ENCODE data around the gene CNGA3. TPM values are rescaled to one million over a fixed set of nuclear protein-coding genes. Genes with fewer than 3 reads are reported as not detected.

Gene CNGA3
- total and polyA plus RNA-seq, 2 of the 8 experiments (the other 6 are each of a cell fraction or from before 2014, with no cell fraction given), result 0.02 TPM; not detected in 1

- Histone ChIP-seq H4K5ac (ENCODE audit: insufficient read length, low read depth, low read length) (no peak overlapping the region), H3K9ac (replicated peaks in 1 of 4; ENCODE audit: extremely low read depth in 1 of 4, low read depth in 3 of 4, low read length in 3 of 4) (no peak overlapping the region), H4K8ac (ENCODE audit: extremely low read depth, insufficient read depth, low read length) (no peak overlapping the region; the same call in 1 of the 2 replicates), H2AFZ (ENCODE audit: low read length) (no peak overlapping the region), H3K36me3 (ENCODE audit: control insufficient read depth in 2 of 4, insufficient read depth in 4 of 4, low read length in 3 of 4) (no peaks in the 10 kb centered on the region), H3K9me3 (ENCODE audit: insufficient read depth in 2 of 2, low read depth in 1 of 2, low read length in 1 of 2) (0 out of 4 replicates have a peak, but pooled peaks cover 0 to 3% of the 10 kb centered on the region in 2 experiments), H2AK5ac (ENCODE audit: low read depth, low read length) (no peak overlapping the region), H3K79me2 (ENCODE audit: control insufficient read depth in 1 of 2, insufficient read depth in 2 of 2, low read length in 2 of 2) (no peaks in the 10 kb centered on the region), H4K91ac (replicated peaks; ENCODE audit: insufficient read length, low read length) (peak overlapping the region; percentile 34), H3K4ac (replicated peaks; ENCODE audit: insufficient read length, low read depth, low read length) (no peak overlapping the region), H2BK5ac (ENCODE audit: low read depth, low read length) (peak overlapping the region; percentile 45; the same call in 1 of the 2 replicates), H3K56ac (replicated peaks; ENCODE audit: insufficient read length, low read depth, low read length) (no peak overlapping the region), H3K14ac (ENCODE audit: insufficient read length) (no peak overlapping the region), H3K79me1 (ENCODE audit: low read depth, low read length) (no peaks in the 10 kb centered on the region), H3K23me2 (ENCODE audit: low read depth, low read length) (peaks cover 3% of the 10 kb centered on the region; the same call in 1 of the 2 replicates), H3K4me3 (ENCODE audit: extremely low read depth in 1 of 4, insufficient read depth in 2 of 4, low read depth in 3 of 4, low read length in 4 of 4) (peak overlapping the region in 2 of 4 experiments; percentile 15 to 46; a peak in 3 of 8 replicates), H3K27me3 (replicated peaks in 1 of 4; ENCODE audit: control insufficient read depth in 3 of 4, extremely low read depth in 1 of 4, insufficient read depth in 3 of 4, low read length in 3 of 4) (peaks cover 0 to 2% (median under 1%) of the 10 kb centered on the region in 4 experiments; a peak in 3 of 7 replicates), H4K20me1 (replicated peaks in 1 of 2; ENCODE audit: control insufficient read depth in 1 of 2, insufficient read depth in 2 of 2, low read length in 2 of 2) (no peaks in the 10 kb centered on the region), H3K4me1 (replicated peaks in 1 of 4; ENCODE audit: control insufficient read depth in 3 of 4, insufficient read depth in 4 of 4, low read length in 3 of 4) (peaks cover 4 to 11% (median 9%) of the 10 kb centered on the region in 4 experiments), H2BK12ac (ENCODE audit: low read depth, low read length) (no peak overlapping the region), H2BK15ac (ENCODE audit: low read length) (peak overlapping the region; percentile 75; the same call in 1 of the 2 replicates), H2BK20ac (ENCODE audit: low read length) (peak overlapping the region; percentile 89; the same call in 1 of the 2 replicates), H3K4me2 (ENCODE audit: insufficient read depth in 1 of 2, low read depth in 2 of 2, low read length in 2 of 2) (peak overlapping the region; percentile 65 to 79), H3K23ac (ENCODE audit: insufficient read length) (no peak overlapping the region), H2BK120ac (replicated peaks; ENCODE audit: low read depth, low read length) (peak overlapping the region; percentile 35), H3K18ac (ENCODE audit: extremely low read depth, low read length) (peak overlapping the region; percentile 51; the same call in 1 of the 2 replicates), H3K27ac (ENCODE audit: low read depth, low read length) (no peak overlapping the region)
- ChIA-PET CTCF (ENCODE audit: partially characterized antibody) (interaction anchor here (0.7 to 1.1 kb wide), 3 partner anchors 9 to 108 kb away, joined by 3 read pairs; no protein-coding TSS in a partner anchor), POLR2A (ENCODE audit: partially characterized antibody) (interaction anchor here (1.1 kb wide), 1 partner anchor 14 kb away, joined by 4 read pairs; no protein-coding TSS in a partner anchor)
- FAIRE-seq (no peak), DNase-seq (ENCODE audit: low read depth in 1 of 2, low spot score in 2 of 2) (no peak)
- WGBS, 2 experiments (ENCODE audit: extremely low coverage in 1 of 2, insufficient coverage in 1 of 2, insufficient read length in 1 of 2, insufficient replicate concordance in 2 of 2, low coverage in 1 of 2, low lambda C conversion rate in 2 of 2, missing lambda C conversion rate in 1 of 2), result 69% methylated on average over 2 of the region's 2 CpGs; no CpG with 5 or more reads in 1 of the 2 experiments
- TF ChIP-seq MAX (IDR thresholded peaks at IDR 0.05) (no peak), RNF2 (IDR thresholded peaks at IDR 0.05; ENCODE audit: borderline replicate concordance, low read depth, low read length, missing control alignments, poor library complexity, severe bottlenecking) (no peak), CBX8 (IDR thresholded peaks at IDR 0.05; ENCODE audit: borderline replicate concordance, low read depth, low read length) (no peak)
Measured at GRCh38 chr2:98333922-98334321, 12.3 kb upstream of the CNGA3 start.
